Kidney (tissue), 14 donors: ENCODE measurements around the gene OR2W3. TPM values are rescaled to one million over a fixed set of nuclear protein-coding genes. Genes with fewer than 3 reads are reported as not detected.

Experiments used
- DNase-seq, 5 donors: peaks; one replicate each; pipeline ENCODE4 v3.0.0-alpha.2; 2013 to 2020
- FAIRE-seq: peaks from 2 replicates; lab custom pipeline; 2012; peaks lifted over from hg19 to GRCh38; lab: Jason Lieb, UNC
- H3K27ac ChIP-seq, 2 donors: one replicate each; pipeline ENCODE4 v1.7.0; 2013; ENCODE audit warnings: low read depth in 2 of 2, low read length in 2 of 2, inconsistent platforms in 1 of 2
- H3K27me3 ChIP-seq: one replicate; pipeline ENCODE4 v1.7.1; 2013; ENCODE audit warnings: low read length, inconsistent platforms; ENCODE audit not compliant: control insufficient read depth, insufficient read depth
- H3K36me3 ChIP-seq, 3 donors: one replicate each; pipeline versions ENCODE4 v1.7.0 to v1.7.1; 2013; ENCODE audit warnings: low read length in 3 of 3, control low read depth in 1 of 3, inconsistent platforms in 1 of 3; ENCODE audit not compliant: insufficient read depth in 3 of 3, control insufficient read depth in 2 of 3
- H3K4me1 ChIP-seq, 3 donors: one replicate each; pipeline versions ENCODE4 v1.7.0 to v1.7.1; 2013; ENCODE audit warnings: low read length in 3 of 3, inconsistent platforms in 1 of 3, low read depth in 1 of 3; ENCODE audit not compliant: control insufficient read depth in 2 of 3, insufficient read depth in 2 of 3
- H3K4me3 ChIP-seq, 3 donors: one replicate each; pipeline versions ENCODE4 v1.7.0 to v1.8.1; 2013; ENCODE audit warnings: low read length in 3 of 3, control low read depth in 1 of 3, inconsistent platforms in 1 of 3
- H3K9ac ChIP-seq, 3 donors: one replicate each; pipeline versions ENCODE4 v1.7.0 to v1.7.1; 2013; ENCODE audit warnings: low read length in 3 of 3, control low read depth in 1 of 3, inconsistent platforms in 1 of 3
- H3K9me3 ChIP-seq, 3 donors: one replicate each; pipeline versions ENCODE4 v1.7.0 to v1.7.1; 2013; ENCODE audit warnings: low read length in 3 of 3, control low read depth in 1 of 3, inconsistent platforms in 1 of 3; ENCODE audit not compliant: control insufficient read depth in 2 of 3, insufficient read depth in 1 of 3
- CTCF ChIP-seq: IDR thresholded peaks from 3 replicates; pipeline ENCODE4 v1.5.1; 2012; ENCODE audit warnings: mild to moderate bottlenecking, moderate library complexity, borderline replicate concordance; ENCODE audit not compliant: insufficient read depth; ENCODE audit errors: extremely low read depth
- intact Hi-C: fragments of 100-400 bp; cut with DNase I; formaldehyde crosslinking; loops from one replicate; pipeline ENCODE4 v1.11.1; 2022
- polyA plus RNA-seq: library from polyadenylated mRNA; stranded (reverse); fragments of 350-450 nt; fragmentation: Illumina TruSeq; extraction: RNeasy Lipid Tissue Mini Kit (QIAGEN cat#74804); gene quantifications from one replicate; pipeline ENCODE4 v1.2.3, GENCODE V29; 2014; ENCODE audit warnings: low read depth, low replicate concordance; ENCODE audit not compliant: insufficient read depth
- total RNA-seq: library from RNA; stranded (reverse); fragmentation: NEBNext Ultra II Directional; extraction: Animal tissue kit (Norgen Biotek cat#: 25700); gene quantifications from one replicate; pipeline ENCODE4 v1.2.1, GENCODE V29; 2021
- donor health status: control.
- donor health status: control.
- donor health status: control.
- donor health status: control.
- donor health status: control.
- donor health status: DM: yes; HTN: yes; CAD: no.
- donor health status: Normal renal cell carcinoma (clear cell type).

OR2W3 gene
- total and polyA plus RNA-seq, 2 donors from 2014 or later = not detected

DNA sequence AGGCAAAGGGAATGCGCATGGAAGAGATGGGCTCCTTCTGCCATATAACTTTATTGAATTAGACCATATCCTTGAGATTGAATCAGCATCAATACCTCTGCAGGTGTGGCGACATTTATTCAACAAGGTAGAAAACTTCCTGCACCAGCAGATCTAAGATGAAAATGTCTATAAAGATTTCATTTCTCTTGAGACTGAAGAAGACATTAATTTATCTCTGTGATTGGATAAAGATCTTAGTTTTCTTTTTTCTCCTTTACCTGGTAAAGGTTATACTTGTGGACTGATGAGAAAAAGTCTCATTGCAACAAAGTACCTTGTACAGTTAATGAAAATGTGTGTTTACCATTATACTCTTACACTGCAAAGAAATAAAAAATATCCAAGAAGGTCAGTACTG lies 24.6 kb downstream of the OR2W3 start, which contains the start of gene OR2T8:
TSS of gene OR2T8 (plus strand) at position 301 of the 400 bp plus-strand sequence. CDS start 766 bp downstream, outside the sequence.
- H3K36me3 ChIP-seq = no peaks in the 10 kb centered on the region
- H3K4me1 ChIP-seq = no peaks in the 10 kb centered on the region
- H3K27me3 ChIP-seq = no peaks in the 10 kb centered on the region
- no peak for TF ChIP-seq CTCF
- no peak within 1 kb of the TSS for H3K9ac ChIP-seq
- no peak within 1 kb of the TSS for H3K4me3 ChIP-seq
- no peaks in the 10 kb centered on the region for H3K9me3 ChIP-seq
- no peak within 1 kb of the TSS for H3K27ac ChIP-seq
- FAIRE-seq = no peak
- DNase-seq = no peak
- intact Hi-C loops = no loop called here

- intact Hi-C loops = no loop called here
- Histone ChIP-seq H3K9me3 (no peaks in the 10 kb centered on the region), H3K27me3 (no peaks in the 10 kb centered on the region), H3K4me3 (no peak overlapping the region), H3K27ac (no peak overlapping the region), H3K36me3 (no peaks in the 10 kb centered on the region), H3K4me1 (no peaks in the 10 kb centered on the region), H3K9ac (no peak overlapping the region)
- TF ChIP-seq CTCF = no peak
- FAIRE-seq (no peak), DNase-seq (no peak)
Observed at GRCh38 chr1:247923941-247924340, 28.6 kb downstream of the OR2W3 start.

DNA sequence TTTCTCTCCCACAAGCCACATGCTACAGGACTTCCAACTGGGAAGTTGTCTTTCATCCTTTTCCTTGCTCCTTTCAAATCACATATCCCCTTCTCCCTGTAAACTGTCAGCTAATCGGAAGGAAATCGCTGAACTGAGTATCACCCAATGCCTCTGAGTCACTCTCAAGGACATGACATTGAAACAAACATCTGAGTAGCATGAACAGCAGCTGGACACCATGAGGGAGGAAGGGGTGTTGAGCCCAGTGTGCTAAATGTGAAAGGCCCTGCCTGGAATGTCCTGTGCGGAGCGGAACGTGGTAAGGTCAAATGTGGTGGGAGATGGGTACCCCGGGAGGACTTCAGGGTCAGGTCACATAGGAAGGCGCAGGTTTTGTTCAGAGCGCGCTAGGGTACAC lies 29.5 kb downstream of the OR2W3 start, which contains the start of gene OR2AJ1:
TSS of gene OR2AJ1 (plus strand) at position 22 of the 400 bp plus-strand sequence. CDS start 8,880 bp downstream, outside the sequence.
- Histone ChIP-seq H3K4me1 (no peaks in the 10 kb centered on the region), H3K27me3 (no peaks in the 10 kb centered on the region), H3K4me3 (no peak within 1 kb of the TSS), H3K9me3 (no peaks in the 10 kb centered on the region), H3K9ac (no peak within 1 kb of the TSS), H3K27ac (no peak within 1 kb of the TSS), H3K36me3 (no peaks in the 10 kb centered on the region)
- DNase-seq = no peak
- no peak for TF ChIP-seq CTCF
- FAIRE-seq = no peak
- intact Hi-C loops = no loop called here

DNA sequence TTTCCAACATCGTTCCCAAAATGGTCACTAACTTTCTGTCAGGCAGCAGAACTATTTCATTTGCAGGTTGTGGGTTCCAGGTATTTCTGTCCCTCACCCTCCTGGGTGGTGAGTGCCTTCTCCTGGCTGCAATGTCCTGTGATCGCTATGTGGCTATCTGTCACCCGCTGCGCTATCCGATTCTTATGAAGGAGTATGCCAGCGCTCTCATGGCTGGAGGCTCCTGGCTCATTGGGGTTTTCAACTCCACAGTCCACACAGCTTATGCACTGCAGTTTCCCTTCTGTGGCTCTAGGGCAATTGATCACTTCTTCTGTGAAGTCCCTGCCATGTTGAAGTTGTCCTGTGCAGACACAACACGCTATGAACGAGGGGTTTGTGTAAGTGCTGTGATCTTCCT lies 38.6 kb downstream of the OR2W3 start:
- TF ChIP-seq CTCF = no peak
- H3K4me3 ChIP-seq = no peak overlapping the region
- H3K27me3 ChIP-seq = no peaks in the 10 kb centered on the region
- no peak overlapping the region for H3K9ac ChIP-seq
- intact Hi-C loops = no loop called here
- H3K9me3 ChIP-seq = no peaks in the 10 kb centered on the region
- FAIRE-seq = no peak
- H3K4me1 ChIP-seq = no peaks in the 10 kb centered on the region
- H3K36me3 ChIP-seq = no peaks in the 10 kb centered on the region
- no peak overlapping the region for H3K27ac ChIP-seq
- no peak for DNase-seq
